Renal cortical epithelial cell (primary cell): ENCODE measurements around the gene RET. TPM values are rescaled to one million over a fixed set of nuclear protein-coding genes. Genes with fewer than 3 reads are reported as not detected.

Experiments
- DNase-seq: peaks from one replicate; pipeline ENCODE4 v3.0.0-alpha.2; 2011; ENCODE audit warnings: low read depth
- total RNA-seq: library from RNA; depleted of rRNA; stranded (reverse); fragments of >200 nt; gene quantifications from 2 replicates; pipeline ENCODE4 v1.2.3, GENCODE V29; 2014

The RET gene
- total RNA-seq, 1 donor from 2014 or later, result 0.45 TPM

- DNase-seq, result peak; percentile 48
Measured at GRCh38 chr10:43170491-43170890, 93.6 kb downstream of the RET start.

- no peak for DNase-seq
Measured at GRCh38 chr10:43172645-43173044, 95.8 kb downstream of the RET start.

- DNase-seq, result no peak
Measured at GRCh38 chr10:43173120-43173519, 96.3 kb downstream of the RET start.

GRCh38 chr10:43174969-43175368 is 98.1 kb downstream of the RET start:
- DNase-seq, result no peak

- peak; percentile 63 for DNase-seq
Measured at GRCh38 chr10:43176271-43176670, 99.4 kb downstream of the RET start.

- no peak for DNase-seq
Measured at GRCh38 chr10:43177595-43177994, 100.7 kb downstream of the RET start.

Other genes starting within 250 kb of the RET start
- 10.2 and 18.1 TPM in 2 replicates for gene CSGALNACT2, start 61.4 kb downstream of the RET start, total RNA-seq
- gene RASGEF1A, start 190.0 kb downstream of the RET start, total RNA-seq, result under 0.01 and 2.0 TPM in 2 replicates